Measurements from ENCODE around the gene COBLL1.

- no peak for TF ChIP-seq YY1 (IDR thresholded peaks at IDR 0.05; ENCODE audit: low read depth)
- TF ChIP-seq EGR1 (IDR thresholded peaks at IDR 0.05) = no peak
- TF ChIP-seq CEBPB (IDR thresholded peaks at IDR 0.05) = no peak
- TF ChIP-seq EP300 (IDR thresholded peaks at IDR 0.05; ENCODE audit: borderline replicate concordance) = no peak
- no peak for TF ChIP-seq TAF1 (IDR thresholded peaks at IDR 0.05; ENCODE audit: low read depth)
- TF ChIP-seq, protein P1, sequence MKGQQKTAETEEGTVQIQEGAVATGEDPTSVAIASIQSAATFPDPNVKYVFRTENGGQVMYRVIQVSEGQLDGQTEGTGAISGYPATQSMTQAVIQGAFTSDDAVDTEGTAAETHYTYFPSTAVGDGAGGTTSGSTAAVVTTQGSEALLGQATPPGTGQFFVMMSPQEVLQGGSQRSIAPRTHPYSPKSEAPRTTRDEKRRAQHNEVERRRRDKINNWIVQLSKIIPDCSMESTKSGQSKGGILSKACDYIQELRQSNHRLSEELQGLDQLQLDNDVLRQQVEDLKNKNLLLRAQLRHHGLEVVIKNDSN (IDR thresholded peaks at IDR 0.05) = no peak
- TF ChIP-seq, protein P2, sequence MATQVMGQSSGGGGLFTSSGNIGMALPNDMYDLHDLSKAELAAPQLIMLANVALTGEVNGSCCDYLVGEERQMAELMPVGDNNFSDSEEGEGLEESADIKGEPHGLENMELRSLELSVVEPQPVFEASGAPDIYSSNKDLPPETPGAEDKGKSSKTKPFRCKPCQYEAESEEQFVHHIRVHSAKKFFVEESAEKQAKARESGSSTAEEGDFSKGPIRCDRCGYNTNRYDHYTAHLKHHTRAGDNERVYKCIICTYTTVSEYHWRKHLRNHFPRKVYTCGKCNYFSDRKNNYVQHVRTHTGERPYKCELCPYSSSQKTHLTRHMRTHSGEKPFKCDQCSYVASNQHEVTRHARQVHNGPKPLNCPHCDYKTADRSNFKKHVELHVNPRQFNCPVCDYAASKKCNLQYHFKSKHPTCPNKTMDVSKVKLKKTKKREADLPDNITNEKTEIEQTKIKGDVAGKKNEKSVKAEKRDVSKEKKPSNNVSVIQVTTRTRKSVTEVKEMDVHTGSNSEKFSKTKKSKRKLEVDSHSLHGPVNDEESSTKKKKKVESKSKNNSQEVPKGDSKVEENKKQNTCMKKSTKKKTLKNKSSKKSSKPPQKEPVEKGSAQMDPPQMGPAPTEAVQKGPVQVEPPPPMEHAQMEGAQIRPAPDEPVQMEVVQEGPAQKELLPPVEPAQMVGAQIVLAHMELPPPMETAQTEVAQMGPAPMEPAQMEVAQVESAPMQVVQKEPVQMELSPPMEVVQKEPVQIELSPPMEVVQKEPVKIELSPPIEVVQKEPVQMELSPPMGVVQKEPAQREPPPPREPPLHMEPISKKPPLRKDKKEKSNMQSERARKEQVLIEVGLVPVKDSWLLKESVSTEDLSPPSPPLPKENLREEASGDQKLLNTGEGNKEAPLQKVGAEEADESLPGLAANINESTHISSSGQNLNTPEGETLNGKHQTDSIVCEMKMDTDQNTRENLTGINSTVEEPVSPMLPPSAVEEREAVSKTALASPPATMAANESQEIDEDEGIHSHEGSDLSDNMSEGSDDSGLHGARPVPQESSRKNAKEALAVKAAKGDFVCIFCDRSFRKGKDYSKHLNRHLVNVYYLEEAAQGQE (IDR thresholded peaks at IDR 0.05; ENCODE audit: low read depth) = no peak
- TF ChIP-seq, protein P3, sequence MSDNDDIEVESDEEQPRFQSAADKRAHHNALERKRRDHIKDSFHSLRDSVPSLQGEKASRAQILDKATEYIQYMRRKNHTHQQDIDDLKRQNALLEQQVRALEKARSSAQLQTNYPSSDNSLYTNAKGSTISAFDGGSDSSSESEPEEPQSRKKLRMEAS (IDR thresholded peaks at IDR 0.05) = no peak
- TF ChIP-seq FOXM1 (IDR thresholded peaks at IDR 0.05; ENCODE audit: borderline replicate concordance, low read depth) = no peak
- no peak for TF ChIP-seq CREB1 (IDR thresholded peaks at IDR 0.05; ENCODE audit: low read depth)
- no peak for TF ChIP-seq RAD21 (IDR thresholded peaks at IDR 0.05; ENCODE audit: low read depth)
- TF ChIP-seq TEAD4 (IDR thresholded peaks at IDR 0.05) = no peak
- TF ChIP-seq TCF12 (IDR thresholded peaks at IDR 0.05; ENCODE audit: low read depth) = no peak
- TF ChIP-seq NFIC (IDR thresholded peaks at IDR 0.05) = no peak
These were observed 198.6 kb downstream of the COBLL1 start for GRCh38 chr2:164642946-164643555.

All from Ishikawa (cell line).